ENCODE results near the gene ADAM15. TPM values are rescaled to one million over a fixed set of nuclear protein-coding genes. Genes with fewer than 3 reads are reported as not detected.

ADAM15 gene
- total and polyA plus RNA-seq, 2 donors (not counting 3 experiments of a cell fraction or from before 2014, with no cell fraction given) = 295 to 299 TPM

DNA sequence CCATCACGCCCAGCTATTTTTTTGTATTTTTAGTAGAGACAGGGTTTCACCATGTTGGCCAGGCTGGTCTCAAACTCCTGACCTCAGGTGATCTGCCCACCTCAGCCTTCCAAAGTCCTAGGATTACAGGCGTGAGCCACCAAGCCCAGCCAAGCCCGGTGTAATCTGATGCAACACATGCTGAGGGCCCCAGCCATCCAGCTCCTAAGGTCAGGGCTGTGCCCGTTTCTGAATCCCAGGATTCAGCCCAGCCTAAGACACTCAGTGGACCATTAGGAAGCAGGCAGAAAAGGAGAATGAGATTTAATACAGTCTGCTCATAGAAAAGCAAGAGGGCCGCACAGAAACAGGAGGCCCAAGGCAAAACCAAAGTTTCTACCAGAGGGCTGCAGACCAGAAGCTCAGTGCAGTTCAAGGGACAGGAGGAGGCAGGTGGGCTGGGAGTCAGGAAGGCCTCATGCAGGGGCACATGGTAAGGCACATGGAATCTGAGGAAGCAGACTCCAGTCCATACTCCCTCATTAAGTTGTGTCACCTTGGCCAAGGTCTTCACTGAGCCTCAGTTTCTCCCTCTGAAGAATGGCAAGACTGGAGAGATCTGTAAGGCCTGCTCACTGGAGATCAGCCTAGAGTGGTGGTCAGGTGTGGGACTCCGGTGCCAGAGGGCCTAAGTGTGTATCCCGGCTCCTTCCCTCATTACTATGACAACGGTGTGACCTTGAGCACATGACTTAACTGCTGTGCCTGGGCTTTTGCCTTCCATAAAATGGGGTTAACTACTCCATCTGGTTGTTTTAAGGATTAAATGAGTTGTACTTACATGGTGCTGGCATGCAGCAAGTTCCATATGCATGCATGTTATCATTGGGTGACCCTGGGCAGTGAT is 2.4 kb upstream of the ADAM15 start:
- H3K27me3 ChIP-seq (ENCODE audit: control insufficient read depth in 2 of 2, insufficient read depth in 2 of 2, low read length in 2 of 2) = no peaks in the 10 kb centered on the region
- H4K20me1 ChIP-seq (replicated peaks; ENCODE audit: control insufficient read depth, extremely low read depth, insufficient read depth, low read length) = no peaks in the 10 kb centered on the region
- H3K9me1 ChIP-seq (replicated peaks; ENCODE audit: control insufficient read depth, extremely low read depth, insufficient read depth, low read length) = no peaks in the 10 kb centered on the region
- H3K4me2 ChIP-seq (ENCODE audit: insufficient read depth, low read length) = no peak overlapping the region
- no peak for FAIRE-seq
- no peak overlapping the region for H3K27ac ChIP-seq (ENCODE audit: insufficient read depth, low read depth, low read length)
- H3K9me3 ChIP-seq (replicated peaks; ENCODE audit: control insufficient read depth, insufficient read depth, low read length) = no peaks in the 10 kb centered on the region
- no peak for DNase-seq (ENCODE audit: low read depth, low spot score)
- H3K79me2 ChIP-seq (ENCODE audit: control insufficient read depth, insufficient read depth, low read length) = peaks cover 17% of the 10 kb centered on the region
- dilution Hi-C loops (cut with MboI; ENCODE audit: extremely low pct_ligation_motif_present, low sequenced_read_pairs) (no loop called here), intact Hi-C loops (cut with micrococcal nuclease) (no loop called here)
- peaks cover 36% of the 10 kb centered on the region for H3K4me1 ChIP-seq (ENCODE audit: control insufficient read depth, extremely low read depth, insufficient read depth, low read length)
- ChIA-PET CTCF (interaction anchor here (0.8 to 2.0 kb wide), 3 partner anchors 8 to 37 kb away, joined by 3 to 14 read pairs (median 3); no protein-coding TSS in a partner anchor), POLR2A (no interaction called here)
- H3K9ac ChIP-seq (replicated peaks; ENCODE audit: extremely low read depth, insufficient read depth, low read length) = no peak overlapping the region
- H2AFZ ChIP-seq (ENCODE audit: low read depth, low read length) = no peak overlapping the region
- TF ChIP-seq POLR2AphosphoS5 (IDR thresholded peaks at IDR 0.05; ENCODE audit: insufficient read depth, low read depth, low read length) (no peak), CTCF (IDR thresholded peaks at IDR 0.05; ENCODE audit: extremely low read depth in 1 of 2, insufficient read depth in 1 of 2, low read depth in 1 of 2, low read length in 2 of 2) (no peak), EZH2 (IDR thresholded peaks at IDR 0.05; ENCODE audit: borderline replicate concordance, low read depth, low read length, severe bottlenecking) (no peak), POLR2A (IDR thresholded peaks at IDR 0.05; ENCODE audit: low read depth, low read length) (no peak), FOS (IDR thresholded peaks at IDR 0.05; ENCODE audit: borderline replicate concordance, insufficient read depth, low read length) (no peak), JUN (IDR thresholded peaks at IDR 0.05; ENCODE audit: borderline replicate concordance, insufficient read depth, insufficient read length, low read depth) (no peak), MYC (IDR thresholded peaks at IDR 0.05; ENCODE audit: low read depth, low read length) (no peak), GATA2 (IDR thresholded peaks at IDR 0.05; ENCODE audit: insufficient read depth, insufficient read length, low read depth, low read length) (no peak)
- TF ChIP-seq, protein P1, sequence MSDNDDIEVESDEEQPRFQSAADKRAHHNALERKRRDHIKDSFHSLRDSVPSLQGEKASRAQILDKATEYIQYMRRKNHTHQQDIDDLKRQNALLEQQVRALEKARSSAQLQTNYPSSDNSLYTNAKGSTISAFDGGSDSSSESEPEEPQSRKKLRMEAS (IDR thresholded peaks at IDR 0.05; ENCODE audit: insufficient read depth, insufficient read length) = no peak
- no peaks in the 10 kb centered on the region for H3K36me3 ChIP-seq (ENCODE audit: control insufficient read depth in 2 of 2, extremely low read depth in 1 of 2, insufficient read depth in 2 of 2, low read length in 2 of 2)
- no TSS peak for BruUV-seq (replicated peaks)
- no peak overlapping the region for H3K4me3 ChIP-seq (replicated peaks in 1 of 3; ENCODE audit: insufficient read depth in 1 of 3, low read depth in 1 of 3, low read length in 3 of 3)

Data from endothelial cell of umbilical vein (primary cell).